Calu3 (cell line): ENCODE measurements around the gene CADM1. TPM values are rescaled to one million over a fixed set of nuclear protein-coding genes. Genes with fewer than 3 reads are reported as not detected.

ENCODE experiments used
- BruUV-seq: library from RNA; stranded (reverse); fragments of 400-500 nt; replicated peaks from 2 replicates; lab custom pipeline; 2021; lab: Mats Ljungman, UMichigan
- CTCF ChIA-PET: fragments of 300-600 bp; sonication (Branson Sonifier 250); formaldehyde crosslinking; loops from one replicate; lab custom pipeline; 2022; ENCODE audit warnings: antibody characterized with exemption; lab: Charles Lee
- DNase-seq: peaks from one replicate; pipeline ENCODE4 v3.0.0; 2022
- H3K27ac Mint-ChIP-seq: one replicate; pipeline ENCODE4 v1.8.0; 2022; ENCODE audit warnings: mixed read lengths; ENCODE audit not compliant: unreplicated experiment
- H3K27me3 Mint-ChIP-seq: one replicate; pipeline ENCODE4 v1.8.0; 2022; ENCODE audit warnings: mixed read lengths; ENCODE audit not compliant: unreplicated experiment
- H3K36me3 Mint-ChIP-seq: one replicate; pipeline ENCODE4 v1.8.0; 2022; ENCODE audit warnings: mild to moderate bottlenecking, moderate library complexity, mixed read lengths; ENCODE audit not compliant: insufficient read depth, unreplicated experiment
- H3K4me1 Mint-ChIP-seq: one replicate; pipeline ENCODE4 v1.8.0; 2022; ENCODE audit warnings: mild to moderate bottlenecking, low read depth, mixed read lengths; ENCODE audit not compliant: unreplicated experiment
- H3K4me3 Mint-ChIP-seq: one replicate; pipeline ENCODE4 v1.8.0; 2022; ENCODE audit warnings: mild to moderate bottlenecking, low read depth, moderate library complexity, mixed read lengths; ENCODE audit not compliant: unreplicated experiment
- H3K9me3 Mint-ChIP-seq: one replicate; pipeline ENCODE4 v1.8.0; 2022; ENCODE audit warnings: low read depth, mixed read lengths; ENCODE audit not compliant: unreplicated experiment
- CTCF ChIP-seq: fragments of 200-600 bp; IDR thresholded peaks from one replicate; pipeline ENCODE4 v1.8.0; 2022; ENCODE audit warnings: antibody characterized with exemption; ENCODE audit not compliant: unreplicated experiment
- intact Hi-C: fragments of 100-400 bp; cut with micrococcal nuclease; formaldehyde crosslinking; loops from one replicate; pipeline ENCODE4 v1.10.0; 2022; ENCODE audit not compliant: unreplicated experiment
- total RNA-seq: library from RNA; stranded (reverse); gene quantifications from 2 replicates; pipeline ENCODE4 v1.2.3, GENCODE V29; 2022

CADM1 gene
- total RNA-seq, 1 experiment from 2014 or later: 0.68 TPM

GRCh38 chr11:115133475-115134209 lies 370.6 kb downstream of the CADM1 start:
- Mint-ChIP-seq H3K27me3 (peaks cover 12% of the 10 kb centered on the region), H3K27ac (no peak overlapping the region), H3K9me3 (peaks cover 2% of the 10 kb centered on the region), H3K36me3 (no peaks in the 10 kb centered on the region), H3K4me3 (no peak overlapping the region), H3K4me1 (no peaks in the 10 kb centered on the region)
- intact Hi-C loops: no loop called here
- no peak for DNase-seq
- CTCF ChIA-PET: no interaction called here
- no peak for TF ChIP-seq CTCF
- no TSS peak for BruUV-seq

- H3K36me3 Mint-ChIP-seq: no peaks in the 10 kb centered on the region
- no peak for TF ChIP-seq CTCF
- H3K4me3 Mint-ChIP-seq: no peak overlapping the region
- DNase-seq: no peak
- H3K9me3 Mint-ChIP-seq: peaks cover 1% of the 10 kb centered on the region
- peaks cover 6% of the 10 kb centered on the region for H3K27me3 Mint-ChIP-seq
- intact Hi-C loops: no loop called here
- no TSS peak for BruUV-seq
- CTCF ChIA-PET: no interaction called here
- no peaks in the 10 kb centered on the region for H3K4me1 Mint-ChIP-seq
- no peak overlapping the region for H3K27ac Mint-ChIP-seq
These were observed 371.6 kb downstream of the CADM1 start for GRCh38 chr11:115132436-115133228.

- no peak for TF ChIP-seq CTCF
- intact Hi-C loops: no loop called here
- H3K9me3 Mint-ChIP-seq: no peaks in the 10 kb centered on the region
- H3K4me3 Mint-ChIP-seq: no peak overlapping the region
- no peaks in the 10 kb centered on the region for H3K36me3 Mint-ChIP-seq
- DNase-seq: no peak
- BruUV-seq: no TSS peak
- H3K4me1 Mint-ChIP-seq: no peaks in the 10 kb centered on the region
- H3K27ac Mint-ChIP-seq: no peak overlapping the region
- CTCF ChIA-PET: no interaction called here
- peaks cover 12% of the 10 kb centered on the region for H3K27me3 Mint-ChIP-seq
These were observed 374.5 kb downstream of the CADM1 start for GRCh38 chr11:115129473-115130289.

- no peaks in the 10 kb centered on the region for H3K36me3 Mint-ChIP-seq
- CTCF ChIA-PET: interaction anchor here (1.2 kb wide), 1 partner anchor 11 kb away, joined by 3 read pairs; no protein-coding TSS in a partner anchor
- no peaks in the 10 kb centered on the region for H3K9me3 Mint-ChIP-seq
- intact Hi-C loops: no loop called here
- no peak for TF ChIP-seq CTCF
- peaks cover 12% of the 10 kb centered on the region for H3K27me3 Mint-ChIP-seq
- BruUV-seq: no TSS peak
- no peak overlapping the region for H3K27ac Mint-ChIP-seq
- no peaks in the 10 kb centered on the region for H3K4me1 Mint-ChIP-seq
- no peak for DNase-seq
- no peak overlapping the region for H3K4me3 Mint-ChIP-seq
These were observed 376.0 kb downstream of the CADM1 start for GRCh38 chr11:115128226-115128625.
